ENCODE measurements around the gene SH3BP4.

Gene SH3BP4

DNA sequence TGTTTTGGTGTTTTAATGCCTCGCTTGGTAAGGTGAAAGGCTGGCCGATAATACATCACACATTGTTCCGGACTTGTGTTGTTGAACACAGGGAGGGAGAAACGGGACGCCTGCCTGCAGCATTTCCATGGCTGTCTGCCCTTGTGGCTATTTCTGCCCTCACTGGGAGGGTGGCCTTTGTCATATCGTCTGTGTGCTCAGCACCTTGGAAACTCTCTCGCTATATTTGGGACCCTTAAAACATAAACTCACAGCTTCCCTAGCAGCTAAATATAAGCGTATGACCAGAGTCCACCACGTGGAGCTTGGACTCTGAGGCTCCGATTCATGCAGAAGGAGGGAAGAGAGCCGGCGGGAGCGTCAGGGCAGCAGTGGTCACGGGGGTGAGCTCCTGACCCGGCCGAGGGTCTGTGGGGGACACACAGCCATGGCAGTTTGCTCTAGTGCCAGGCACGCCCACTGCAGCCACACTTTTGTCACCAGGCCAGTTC is 111.7 kb downstream of the SH3BP4 start:
- no peak for FAIRE-seq

GRCh38 chr2:235064976-235065375 is 113.2 kb downstream of the SH3BP4 start:
- no peak for FAIRE-seq

- no peak for FAIRE-seq
Observed at GRCh38 chr2:235066490-235066889, 114.7 kb downstream of the SH3BP4 start.

GRCh38 chr2:235066895-235067294 is 115.1 kb downstream of the SH3BP4 start:
- no peak for FAIRE-seq

DNA sequence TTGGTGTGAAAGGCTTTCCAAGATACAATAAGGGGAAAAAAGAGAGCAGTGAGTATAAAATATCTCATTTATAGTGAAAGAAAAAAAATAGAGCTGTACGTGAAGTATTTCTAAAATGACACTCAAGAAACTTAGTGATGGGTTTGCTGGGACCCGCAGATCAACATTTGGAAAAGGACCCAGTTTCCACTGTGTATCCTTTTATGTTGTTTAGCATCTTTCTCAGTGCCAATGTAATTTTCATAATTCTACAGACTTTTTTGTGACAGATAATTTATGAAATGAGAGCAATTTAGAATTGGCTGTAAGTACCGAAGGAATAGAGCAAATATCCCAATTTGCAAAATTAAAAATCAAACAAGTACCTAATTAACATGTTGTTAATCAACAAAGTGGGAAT is 116.9 kb downstream of the SH3BP4 start:
- FAIRE-seq, result no peak

DNA sequence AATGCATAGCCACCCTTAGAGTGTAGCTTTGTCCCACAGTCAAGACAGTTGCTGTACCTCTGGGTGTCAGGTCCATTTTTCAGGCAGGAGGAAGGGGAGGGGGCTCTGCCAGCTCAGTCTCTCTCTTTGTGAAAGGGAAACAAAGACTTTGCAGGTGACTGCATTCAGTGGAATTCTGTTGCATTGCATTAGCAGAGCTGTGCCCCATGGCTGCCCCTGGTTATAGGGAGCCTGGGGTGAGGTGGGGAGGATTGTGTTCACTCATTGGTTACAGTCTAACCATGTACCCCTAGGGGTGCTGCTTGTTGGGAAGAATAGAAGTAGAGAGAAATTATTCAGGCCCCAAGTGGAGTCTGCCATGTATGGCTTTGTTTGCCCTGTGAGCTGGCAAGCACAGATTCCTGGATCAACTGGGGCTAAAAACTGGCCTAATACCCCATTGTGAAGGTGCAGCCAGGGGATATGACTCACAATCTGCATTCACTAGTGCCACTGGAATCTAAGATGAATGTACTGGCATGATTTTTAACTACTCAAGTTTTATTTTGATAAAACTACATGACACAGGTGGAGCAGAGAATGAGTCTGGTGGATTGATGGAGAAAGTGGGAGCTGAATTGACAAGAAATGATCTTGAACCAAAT is 118.4 kb downstream of the SH3BP4 start:
- FAIRE-seq, result no peak

DNA sequence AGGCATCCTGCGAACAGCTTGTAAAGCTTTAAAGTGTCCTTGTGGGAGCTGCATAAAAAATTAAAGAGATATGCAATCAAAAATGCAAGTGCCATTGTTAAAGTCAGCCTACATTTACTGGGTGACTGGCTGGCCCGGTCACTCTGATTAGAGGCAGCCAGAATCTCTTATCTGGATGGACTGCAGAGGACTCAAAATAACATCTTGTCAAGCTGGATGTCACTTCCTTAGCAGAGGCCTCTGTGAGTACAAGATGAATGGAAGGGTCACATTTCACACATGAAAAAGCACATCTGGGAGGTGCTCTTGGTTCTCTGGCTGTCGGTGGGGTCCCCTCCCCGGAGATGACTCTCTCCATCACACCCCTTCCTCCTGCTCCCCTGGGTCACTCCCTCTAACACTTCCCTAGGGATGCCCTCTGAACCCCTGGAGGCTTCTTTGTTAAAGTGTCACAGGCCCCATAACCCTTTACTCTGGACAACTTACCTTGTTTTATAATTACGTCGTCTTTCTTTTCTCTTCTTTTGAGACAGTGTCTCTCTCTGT is 122.1 kb downstream of the SH3BP4 start:
- no peak for FAIRE-seq

DNA sequence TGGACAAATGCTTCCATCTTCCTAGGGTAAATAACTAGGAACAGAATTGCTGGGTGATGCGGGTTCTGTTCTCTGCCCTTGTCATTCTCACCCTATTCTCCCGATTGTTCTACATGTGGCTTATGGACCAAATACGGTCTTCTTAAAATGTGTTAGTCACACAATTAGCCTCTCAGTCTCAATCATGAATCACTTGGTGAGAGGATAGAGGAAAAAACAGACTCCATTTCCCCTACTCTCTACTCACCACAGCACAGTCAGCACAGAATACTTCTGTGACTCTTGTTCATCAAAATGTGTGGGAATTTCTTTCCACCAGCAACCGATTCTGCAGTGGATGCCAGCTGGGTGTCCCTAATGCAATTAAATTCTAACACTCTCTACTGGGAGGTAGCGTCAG is 125.2 kb downstream of the SH3BP4 start:
- FAIRE-seq, result no peak

GRCh38 chr2:235078182-235078581 is 126.4 kb downstream of the SH3BP4 start:
- FAIRE-seq, result no peak

GRCh38 chr2:235078914-235079472 is 127.2 kb downstream of the SH3BP4 start:
- FAIRE-seq, result no peak

- no peak for FAIRE-seq
Observed at GRCh38 chr2:235080101-235080500, 128.3 kb downstream of the SH3BP4 start.

DNA sequence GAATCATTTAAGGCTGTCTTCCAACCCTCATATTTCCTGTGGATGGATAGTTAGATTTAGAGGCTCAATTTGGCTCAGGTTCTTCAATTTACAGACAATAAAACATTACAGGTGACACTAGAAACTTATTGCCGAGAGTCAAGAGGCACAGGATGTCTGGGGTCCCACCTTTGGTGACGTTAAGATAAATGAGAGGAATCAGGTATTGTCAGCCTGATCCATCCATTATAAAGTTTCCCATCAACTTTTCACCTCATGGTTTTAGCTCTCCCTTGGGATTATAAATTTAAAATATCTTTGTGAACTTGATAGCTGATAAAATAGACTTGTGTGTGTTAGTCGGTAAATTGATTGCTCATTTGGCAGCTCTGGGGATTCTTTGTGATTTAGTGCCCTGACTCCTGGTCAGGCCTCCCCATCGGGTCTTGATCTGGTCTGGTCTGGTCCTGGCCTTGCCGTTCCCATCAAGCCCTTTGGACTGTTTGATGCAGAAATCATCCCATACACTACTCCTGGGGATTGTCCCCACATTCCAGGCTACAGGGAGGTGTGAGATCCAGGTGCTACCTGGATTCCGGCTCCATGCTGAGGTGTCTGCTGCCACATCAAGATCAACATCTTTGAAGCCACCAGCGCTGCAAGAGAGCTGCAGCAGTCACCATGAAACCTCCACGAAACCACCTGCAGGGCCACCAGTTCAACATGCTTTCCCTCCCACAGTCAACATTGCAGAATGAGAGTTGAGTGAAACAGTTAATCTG is 130.9 kb downstream of the SH3BP4 start:
- FAIRE-seq, result no peak

- FAIRE-seq, result no peak
Observed at GRCh38 chr2:235083822-235084221, 132.0 kb downstream of the SH3BP4 start.

DNA sequence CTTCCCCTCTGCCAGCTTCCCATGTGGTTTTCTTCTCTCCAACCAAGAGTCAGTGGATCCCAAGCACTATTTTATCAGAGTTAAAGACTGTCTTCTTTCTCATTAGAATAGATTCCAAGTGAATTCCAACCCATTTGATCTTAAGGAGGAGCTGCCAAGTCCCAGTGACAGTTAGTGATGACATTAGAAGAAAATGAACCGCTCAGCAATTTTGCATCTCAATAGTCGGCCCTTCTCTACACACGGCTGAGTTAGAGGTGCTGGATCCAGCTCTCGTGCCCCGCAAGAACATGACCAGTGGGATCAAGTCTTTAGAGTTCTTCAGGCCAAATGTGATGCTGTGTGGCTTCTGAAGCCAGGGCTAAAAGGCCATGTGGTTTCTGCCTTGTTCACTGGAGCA is 132.6 kb downstream of the SH3BP4 start:
- no peak for FAIRE-seq

DNA sequence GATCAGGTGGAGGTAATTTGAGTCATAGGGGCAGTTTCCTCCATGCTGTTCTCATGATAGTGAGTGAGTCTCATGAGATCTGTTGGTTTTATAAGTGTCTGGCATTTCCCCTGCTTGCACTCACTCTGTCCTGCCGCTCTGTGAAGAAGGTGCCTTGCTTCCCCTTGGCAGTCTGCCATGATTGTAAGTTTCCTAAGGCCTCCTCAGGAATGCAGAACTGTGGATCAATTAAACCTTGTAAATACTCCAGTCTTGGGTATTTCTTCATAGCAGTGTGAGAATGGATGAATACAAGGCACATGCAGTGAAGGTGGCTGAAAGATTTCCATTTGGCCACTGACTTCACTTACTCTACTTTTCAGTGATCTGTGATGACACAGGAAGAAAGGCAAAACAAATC is 133.7 kb downstream of the SH3BP4 start:
- no peak for FAIRE-seq

- FAIRE-seq, result no peak
Observed at GRCh38 chr2:235086481-235087184, 134.8 kb downstream of the SH3BP4 start.

DNA sequence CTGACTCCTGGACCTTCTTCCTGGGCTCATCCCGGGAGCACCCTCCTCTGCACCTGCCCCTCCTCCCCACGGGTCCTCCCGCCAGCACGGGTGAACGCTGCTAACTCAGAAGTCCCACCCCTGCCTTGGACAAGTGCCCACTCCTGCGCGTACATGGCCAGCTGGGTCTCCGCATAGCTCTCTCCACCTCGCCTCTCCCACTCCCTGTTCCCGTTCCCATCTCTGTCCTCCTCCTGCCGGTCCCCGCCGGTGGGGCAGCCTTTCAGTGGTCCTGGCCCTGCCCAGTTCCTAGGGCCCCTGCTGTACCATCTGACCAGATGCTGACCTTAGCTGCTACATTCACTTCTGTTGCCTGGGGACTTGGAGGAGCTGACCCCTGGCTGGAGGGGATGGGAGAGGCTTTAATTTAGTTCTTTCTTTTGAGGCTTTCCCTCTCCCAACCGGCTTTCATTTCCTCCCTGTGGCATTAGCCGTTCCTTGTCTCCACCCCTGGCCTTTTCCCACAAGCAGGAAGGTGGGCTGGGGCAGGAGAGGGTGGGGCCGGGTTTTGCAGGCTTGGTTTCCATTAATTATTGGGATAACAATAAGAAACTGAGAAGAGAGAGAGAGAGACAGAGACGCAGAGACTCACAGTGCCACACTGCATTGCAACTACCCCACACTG is 136.1 kb downstream of the SH3BP4 start:
- FAIRE-seq, result no peak

DNA sequence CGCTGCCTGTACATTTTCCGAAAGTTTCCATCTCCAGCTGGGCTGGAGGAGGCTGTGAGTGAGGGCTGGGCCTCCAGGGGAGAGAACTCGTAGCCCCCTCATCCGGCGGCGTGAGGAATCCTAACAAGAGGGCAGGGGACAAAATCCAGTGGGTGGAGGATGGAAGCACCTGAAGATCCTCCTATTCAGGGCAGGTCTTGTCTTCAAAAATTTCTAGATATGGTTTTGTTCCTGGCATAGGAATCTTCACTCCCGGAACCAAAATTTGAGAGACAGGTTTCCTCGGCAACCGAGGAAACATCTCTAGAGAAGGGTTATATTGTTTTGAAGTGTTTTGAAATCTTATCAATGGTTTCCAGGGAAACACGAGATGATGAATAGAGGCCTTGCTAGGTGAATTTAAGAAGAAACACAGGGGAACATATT is 136.7 kb downstream of the SH3BP4 start:
- no peak for FAIRE-seq

- no peak for FAIRE-seq
Observed at GRCh38 chr2:235091421-235091820, 139.6 kb downstream of the SH3BP4 start.

DNA sequence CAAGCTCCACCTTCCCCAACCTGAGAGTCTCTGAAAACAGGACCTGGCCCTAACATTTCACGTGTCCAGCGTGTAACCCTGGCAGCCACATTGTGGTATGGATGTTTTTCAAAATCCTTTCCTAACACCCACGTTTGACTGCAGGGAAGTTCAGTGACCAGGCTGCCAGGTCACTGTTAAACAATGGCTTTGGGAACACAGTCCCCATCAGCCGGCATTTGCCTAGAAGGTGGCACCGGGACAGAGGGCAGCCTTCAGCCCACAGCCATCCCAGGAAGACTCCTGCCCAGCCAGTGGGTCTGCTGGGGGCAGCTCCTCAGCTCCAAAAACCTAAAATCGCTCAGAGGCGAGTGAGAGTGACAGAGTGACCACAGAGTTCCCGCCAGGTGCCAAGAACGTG is 140.2 kb downstream of the SH3BP4 start:
- FAIRE-seq, result no peak

DNA sequence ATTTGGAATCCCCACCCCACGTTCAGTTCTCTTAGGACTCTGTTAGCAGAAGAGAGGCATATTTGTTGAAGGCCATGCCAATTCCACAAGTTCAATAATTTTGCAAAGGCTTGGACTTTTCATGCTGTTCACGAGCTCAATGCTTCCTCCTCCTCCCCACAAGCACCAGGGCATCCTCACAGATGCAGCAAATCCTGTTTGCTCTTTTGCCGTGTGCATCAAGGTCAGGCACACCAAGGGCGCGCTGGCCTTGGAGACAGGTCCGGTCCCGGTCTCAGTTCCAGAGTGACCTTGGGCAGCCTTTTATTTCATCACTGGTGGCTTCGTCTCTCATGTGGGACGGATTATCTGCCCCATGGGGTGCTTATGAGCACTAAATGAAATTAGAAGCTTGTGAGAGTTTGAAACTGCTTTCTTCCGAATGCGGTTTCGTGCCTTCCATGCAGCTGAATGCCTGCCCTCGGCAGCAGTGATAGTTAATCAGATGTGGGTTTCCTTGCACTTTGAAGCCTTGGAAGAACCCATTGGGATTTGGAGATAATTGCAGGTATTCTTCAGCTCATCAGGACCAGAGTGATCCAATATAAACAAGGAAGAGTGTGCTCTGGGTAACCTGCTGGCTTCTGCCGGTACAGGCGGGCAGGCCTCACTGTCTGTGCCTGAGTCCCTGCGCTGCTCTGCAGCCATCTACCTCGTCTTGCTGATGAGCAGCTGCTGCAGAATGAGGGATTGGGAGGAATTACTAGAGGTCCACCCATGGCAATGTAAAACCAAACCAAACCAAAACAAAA is 140.8 kb downstream of the SH3BP4 start:
- no peak for FAIRE-seq

GRCh38 chr2:235094457-235094856 is 142.6 kb downstream of the SH3BP4 start:
- FAIRE-seq, result peak; percentile 64
